Measurements from ENCODE around the gene MYCBPAP.

DNA sequence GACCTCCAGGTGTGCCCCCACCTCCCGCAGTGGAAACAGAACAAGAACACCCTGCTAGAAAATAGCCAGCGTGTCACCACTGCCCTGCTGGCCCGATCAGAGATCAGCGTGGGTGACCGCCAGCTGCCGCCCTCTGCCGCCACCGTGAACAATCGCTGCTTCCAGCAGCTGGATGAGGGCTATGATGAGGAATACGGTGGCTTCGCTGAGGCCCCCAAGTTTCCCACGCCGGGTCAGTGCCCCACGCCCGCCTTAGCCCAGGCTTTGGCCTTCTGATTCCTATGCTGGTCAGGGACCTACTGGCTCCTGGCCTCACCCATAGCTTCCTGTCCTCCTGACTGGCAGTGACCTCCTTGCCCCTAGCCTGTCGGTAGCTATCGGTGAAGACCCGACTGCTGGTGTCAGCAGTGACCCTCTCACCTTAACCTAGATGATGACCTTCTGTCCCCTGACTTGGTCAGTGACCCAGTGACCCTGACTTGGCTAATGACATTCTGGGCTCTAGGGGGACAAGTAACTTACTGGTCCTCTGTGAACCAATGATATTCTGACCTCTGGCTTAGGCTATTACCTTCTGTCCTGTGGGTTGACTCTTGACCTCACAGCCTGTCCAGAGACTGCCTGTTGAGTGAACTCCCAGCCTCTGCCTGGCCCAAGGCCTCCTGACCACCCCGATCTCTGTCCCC is 41.2 kb downstream of the MYCBPAP start:
- no peak for TF ChIP-seq EZH2 (IDR thresholded peaks at IDR 0.05; ENCODE audit: insufficient read depth, poor library complexity, severe bottlenecking)
- TF ChIP-seq EZH2phosphoT487 (IDR thresholded peaks at IDR 0.05; ENCODE audit: insufficient read depth, low read depth), result no peak
